ENCODE data around the gene TSPAN18. TPM values are rescaled to one million over a fixed set of nuclear protein-coding genes. Genes with fewer than 3 reads are reported as not detected.

Gene TSPAN18
- total and polyA plus RNA-seq, 9 donors = 2.1 to 35.3 (median 14.4) TPM

- TF ChIP-seq, protein P1, sequence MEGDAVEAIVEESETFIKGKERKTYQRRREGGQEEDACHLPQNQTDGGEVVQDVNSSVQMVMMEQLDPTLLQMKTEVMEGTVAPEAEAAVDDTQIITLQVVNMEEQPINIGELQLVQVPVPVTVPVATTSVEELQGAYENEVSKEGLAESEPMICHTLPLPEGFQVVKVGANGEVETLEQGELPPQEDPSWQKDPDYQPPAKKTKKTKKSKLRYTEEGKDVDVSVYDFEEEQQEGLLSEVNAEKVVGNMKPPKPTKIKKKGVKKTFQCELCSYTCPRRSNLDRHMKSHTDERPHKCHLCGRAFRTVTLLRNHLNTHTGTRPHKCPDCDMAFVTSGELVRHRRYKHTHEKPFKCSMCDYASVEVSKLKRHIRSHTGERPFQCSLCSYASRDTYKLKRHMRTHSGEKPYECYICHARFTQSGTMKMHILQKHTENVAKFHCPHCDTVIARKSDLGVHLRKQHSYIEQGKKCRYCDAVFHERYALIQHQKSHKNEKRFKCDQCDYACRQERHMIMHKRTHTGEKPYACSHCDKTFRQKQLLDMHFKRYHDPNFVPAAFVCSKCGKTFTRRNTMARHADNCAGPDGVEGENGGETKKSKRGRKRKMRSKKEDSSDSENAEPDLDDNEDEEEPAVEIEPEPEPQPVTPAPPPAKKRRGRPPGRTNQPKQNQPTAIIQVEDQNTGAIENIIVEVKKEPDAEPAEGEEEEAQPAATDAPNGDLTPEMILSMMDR (IDR thresholded peaks at IDR 0.05) = no peak
- TF ChIP-seq EP300 (IDR thresholded peaks at IDR 0.05) = no peak
- TF ChIP-seq POLR2A (IDR thresholded peaks at IDR 0.05) = no peak
- Histone ChIP-seq H3K9me3 (peaks cover 0 to 3% of the 10 kb centered on the region in 2 donors), H3K27ac (peak overlapping the region in 1 of 2 donors; percentile 46), H3K4me1 (ENCODE audit: insufficient read depth) (peaks cover 19% of the 10 kb centered on the region), H3K27me3 (no peaks in the 10 kb centered on the region), H3K4me3 (no peak overlapping the region), H3K36me3 (no peaks in the 10 kb centered on the region)
- intact Hi-C loops (cut with DNase I) = loop anchor here in 1 of 4 donors (10.0 kb wide), 1 partner anchor 55 kb away; no protein-coding TSS in a partner anchor
- whole genome bisulfite sequencing, 3 donors = 78 to 94% (median 88%) methylated on average over 3 of the region's 3 CpGs
- DNase-seq = no peak
Measured at GRCh38 chr11:44759743-44760476, 33.1 kb downstream of the TSPAN18 start.

GRCh38 chr11:44760477-44760872, 33.7 kb downstream of the TSPAN18 start:
- Histone ChIP-seq H3K27me3 (no peaks in the 10 kb centered on the region), H3K36me3 (no peaks in the 10 kb centered on the region), H3K9me3 (peaks cover 0 to 3% of the 10 kb centered on the region in 2 donors), H3K4me1 (ENCODE audit: insufficient read depth) (peaks cover 15% of the 10 kb centered on the region), H3K4me3 (no peak overlapping the region), H3K27ac (peak overlapping the region in 1 of 2 donors; percentile 46)
- no peak for DNase-seq
- TF ChIP-seq POLR2A (IDR thresholded peaks at IDR 0.05) (no peak), EP300 (IDR thresholded peaks at IDR 0.05) (no peak)
- TF ChIP-seq, protein P1 (IDR thresholded peaks at IDR 0.05) = no peak
- intact Hi-C loops (cut with DNase I) = no loop called here
- 13 to 18% (median 16%) methylated on average over 1 of the region's 1 CpG for WGBS, 3 donors

- peak overlapping the region; percentile 5 to 46 for H3K27ac ChIP-seq
- peak; percentile 53 to 78 (median 58) for DNase-seq
- 12 to 20% (median 14%) methylated on average over 10 of the region's 10 CpGs for WGBS, 3 donors
- H3K4me1 ChIP-seq (ENCODE audit: insufficient read depth) = peaks cover 16% of the 10 kb centered on the region
- no peaks in the 10 kb centered on the region for H3K36me3 ChIP-seq
- no peak overlapping the region for H3K4me3 ChIP-seq
- intact Hi-C loops (cut with DNase I) = no loop called here
- peaks cover 0 to 3% of the 10 kb centered on the region in 2 donors for H3K9me3 ChIP-seq
- TF ChIP-seq EP300 (IDR thresholded peaks at IDR 0.05) = no peak
- no peak for TF ChIP-seq POLR2A (IDR thresholded peaks at IDR 0.05)
- TF ChIP-seq, protein P1 (IDR thresholded peaks at IDR 0.05) = no peak
- no peaks in the 10 kb centered on the region for H3K27me3 ChIP-seq
Measured at GRCh38 chr11:44760917-44761550, 34.3 kb downstream of the TSPAN18 start.

- Histone ChIP-seq H3K4me3 (no peak overlapping the region), H3K27me3 (no peaks in the 10 kb centered on the region), H3K27ac (peak overlapping the region; percentile 5 to 46), H3K36me3 (no peaks in the 10 kb centered on the region), H3K9me3 (peaks cover 0 to 3% of the 10 kb centered on the region in 2 donors), H3K4me1 (ENCODE audit: insufficient read depth) (peaks cover 19% of the 10 kb centered on the region)
- peak in 1 of 5 donors; percentile 20 for DNase-seq
- WGBS, 3 donors = 27 to 38% (median 36%) methylated on average over 14 of the region's 14 CpGs
- intact Hi-C loops (cut with DNase I) = no loop called here
- TF ChIP-seq, protein P1 (IDR thresholded peaks at IDR 0.05) = no peak
- TF ChIP-seq POLR2A (IDR thresholded peaks at IDR 0.05) (no peak), EP300 (IDR thresholded peaks at IDR 0.05) (no peak)
Measured at GRCh38 chr11:44761551-44761961, 34.8 kb downstream of the TSPAN18 start.

Data from ovary (tissue), 9 donors.